ENCODE data around the gene GRK1.

DNA sequence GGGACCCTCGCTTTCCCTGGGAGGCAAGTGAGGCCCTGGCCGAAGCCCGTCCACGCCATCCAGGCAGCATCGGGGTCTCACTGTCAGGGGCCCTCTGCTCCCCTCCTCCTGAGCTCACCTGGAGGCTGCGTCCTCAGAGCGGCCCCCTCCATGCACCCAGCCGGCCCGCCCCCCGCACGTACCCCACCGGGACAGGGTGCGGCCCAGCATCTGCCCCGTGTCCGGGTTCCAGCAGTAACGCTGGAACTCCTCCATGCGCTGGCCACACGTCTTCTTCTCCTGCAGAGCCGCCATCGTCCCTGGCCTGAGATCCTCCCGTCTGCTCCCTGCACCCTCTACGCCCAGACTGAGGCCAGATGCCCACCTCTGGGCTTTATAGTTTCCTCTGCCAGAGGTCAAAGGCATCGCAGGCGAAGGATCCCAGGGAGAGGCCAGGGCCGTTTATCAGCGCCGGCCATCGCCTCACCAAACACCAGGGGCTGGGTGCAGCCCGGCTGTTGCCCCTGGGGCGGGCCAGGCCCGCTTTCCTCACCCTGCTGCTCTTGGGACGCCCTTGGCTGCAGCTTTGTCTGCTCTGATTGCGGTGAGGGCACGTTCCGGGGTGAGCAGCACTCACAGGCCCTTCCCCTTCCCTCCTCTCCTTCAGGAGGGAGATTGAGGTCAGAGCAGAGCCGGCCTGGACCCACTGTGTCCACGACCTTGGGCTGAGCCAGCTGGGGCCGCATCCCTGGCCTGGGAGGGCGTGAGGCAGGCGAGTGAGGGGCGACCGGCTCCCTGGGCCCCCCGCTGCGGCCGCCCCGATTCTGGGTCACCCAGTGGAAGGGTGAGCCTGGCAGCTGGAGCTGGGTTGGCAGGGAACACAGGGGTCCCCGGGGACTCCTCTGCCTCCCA, 8.9 kb upstream of the GRK1 start, which contains the start of gene ATP4B:
- TF ChIP-seq EZH2phosphoT487 (IDR thresholded peaks at IDR 0.05; ENCODE audit: borderline replicate concordance, low read depth, low read length) (no peak), CTCF (conservative IDR thresholded peaks at IDR 0.05; ENCODE audit: low read length) (no peak)
